Measurements from ENCODE around the gene ELL2.
"Not testable (repeated sequence)": the region's sequence is repeated elsewhere in the genome, so short reads cannot be mapped to it uniquely, and the experiment has no call there.

The ELL2 gene

GRCh38 chr5:95838001-95838520, 123.6 kb downstream of the ELL2 start:
- no peak for DNase-seq (ENCODE audit: low read depth, low spot score)

GRCh38 chr5:95837492-95837891, 124.2 kb downstream of the ELL2 start:
- no peak for DNase-seq (ENCODE audit: low read depth, low spot score)

- not testable (repeated sequence) for DNase-seq (ENCODE audit: low read depth, low spot score)
Observed at GRCh38 chr5:95836971-95837370, 124.7 kb downstream of the ELL2 start.

GRCh38 chr5:95836544-95836943, 125.1 kb downstream of the ELL2 start:
- DNase-seq (ENCODE audit: low read depth, low spot score): no peak

- DNase-seq (ENCODE audit: low read depth, low spot score): no peak
Observed at GRCh38 chr5:95835682-95836385, 125.8 kb downstream of the ELL2 start.

All from iPS DF 19.7 (cell line).